Right atrium auricular region (tissue), 2 donors: ENCODE measurements around the gene OSTF1. TPM values are rescaled to one million over a fixed set of nuclear protein-coding genes. Genes with fewer than 3 reads are reported as not detected.

ENCODE experiments used
- DNase-seq: peaks from one replicate; pipeline ENCODE4 v3.0.0-alpha.2; 2019; ENCODE audit warnings: low spot score
- H3K27ac ChIP-seq, 2 donors: fragments of 200-600 bp; sonication (generic); 1 replicate in 1 of 2; 2 replicates in 1 of 2; pipeline ENCODE4 v1.5.1; 2016 to 2019
- H3K27me3 ChIP-seq, 2 donors: fragments of 200-600 bp; sonication (generic); one replicate each; pipeline versions ENCODE4 v1.5.1 to v1.6.0; 2017 to 2019
- H3K36me3 ChIP-seq: fragments of 200-600 bp; sonication (generic); one replicate; pipeline ENCODE4 v1.5.1; 2016
- H3K4me1 ChIP-seq, 2 donors: fragments of 200-600 bp; sonication (generic); one replicate each; pipeline versions ENCODE4 v1.5.1 to v1.6.0; 2017 to 2019
- H3K4me3 ChIP-seq, 2 donors: fragments of 200-600 bp; sonication (generic); 1 replicate in 1 of 2; 2 replicates in 1 of 2; pipeline ENCODE4 v1.5.1; 2017 to 2019; ENCODE audit warnings: mild to moderate bottlenecking in 1 of 2, moderate library complexity in 1 of 2
- H3K9me3 ChIP-seq, 2 donors: fragments of 200-600 bp; sonication (generic); one replicate each; pipeline ENCODE4 v1.5.1; 2019
- total RNA-seq, 2 donors: library from RNA; depleted of rRNA; stranded (reverse); fragments of >200 nt; gene quantifications; one replicate each; pipeline ENCODE4 v1.1.0, GENCODE V29; 2016
- TF ChIP-seq, protein P1 (sequence below), 2 donors: fragments of 200-600 bp; sonication (generic); IDR thresholded peaks; one replicate each; pipeline ENCODE4 v1.5.1; 2019; ENCODE audit warnings: antibody characterized with exemption in 2 of 2

OSTF1 gene
- total RNA-seq, 2 donors from 2014 or later = 14.5 to 17.7 TPM

DNA sequence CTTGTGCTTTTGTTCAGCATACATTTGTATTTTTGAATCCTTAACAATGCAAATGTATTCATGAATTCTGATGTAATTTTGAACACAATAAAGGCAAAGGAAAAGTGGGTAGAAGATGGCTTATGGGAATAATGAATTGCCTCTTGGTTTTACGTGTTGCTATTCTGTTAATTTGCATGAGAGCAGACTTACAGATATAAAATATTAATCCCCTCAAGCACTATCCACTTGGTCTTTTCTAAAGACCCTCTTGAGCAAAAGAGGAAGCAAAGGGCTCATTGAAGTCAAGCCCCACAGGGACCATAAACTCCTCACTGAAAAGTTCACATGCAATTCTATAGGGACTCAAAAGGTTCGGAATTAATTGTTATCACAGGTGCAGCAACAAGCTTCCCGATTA, 51.9 kb downstream of the OSTF1 start:
- DNase-seq = no peak
- H3K4me1 ChIP-seq = no peaks in the 10 kb centered on the region
- H3K36me3 ChIP-seq = peaks cover 23% of the 10 kb centered on the region
- H3K9me3 ChIP-seq = peaks cover 0 to 7% of the 10 kb centered on the region in 2 donors
- no peaks in the 10 kb centered on the region for H3K27me3 ChIP-seq
- H3K4me3 ChIP-seq = no peak overlapping the region
- H3K27ac ChIP-seq = no peak overlapping the region
- TF ChIP-seq, protein P1, sequence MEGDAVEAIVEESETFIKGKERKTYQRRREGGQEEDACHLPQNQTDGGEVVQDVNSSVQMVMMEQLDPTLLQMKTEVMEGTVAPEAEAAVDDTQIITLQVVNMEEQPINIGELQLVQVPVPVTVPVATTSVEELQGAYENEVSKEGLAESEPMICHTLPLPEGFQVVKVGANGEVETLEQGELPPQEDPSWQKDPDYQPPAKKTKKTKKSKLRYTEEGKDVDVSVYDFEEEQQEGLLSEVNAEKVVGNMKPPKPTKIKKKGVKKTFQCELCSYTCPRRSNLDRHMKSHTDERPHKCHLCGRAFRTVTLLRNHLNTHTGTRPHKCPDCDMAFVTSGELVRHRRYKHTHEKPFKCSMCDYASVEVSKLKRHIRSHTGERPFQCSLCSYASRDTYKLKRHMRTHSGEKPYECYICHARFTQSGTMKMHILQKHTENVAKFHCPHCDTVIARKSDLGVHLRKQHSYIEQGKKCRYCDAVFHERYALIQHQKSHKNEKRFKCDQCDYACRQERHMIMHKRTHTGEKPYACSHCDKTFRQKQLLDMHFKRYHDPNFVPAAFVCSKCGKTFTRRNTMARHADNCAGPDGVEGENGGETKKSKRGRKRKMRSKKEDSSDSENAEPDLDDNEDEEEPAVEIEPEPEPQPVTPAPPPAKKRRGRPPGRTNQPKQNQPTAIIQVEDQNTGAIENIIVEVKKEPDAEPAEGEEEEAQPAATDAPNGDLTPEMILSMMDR (IDR thresholded peaks at IDR 0.05) = no peak

DNA sequence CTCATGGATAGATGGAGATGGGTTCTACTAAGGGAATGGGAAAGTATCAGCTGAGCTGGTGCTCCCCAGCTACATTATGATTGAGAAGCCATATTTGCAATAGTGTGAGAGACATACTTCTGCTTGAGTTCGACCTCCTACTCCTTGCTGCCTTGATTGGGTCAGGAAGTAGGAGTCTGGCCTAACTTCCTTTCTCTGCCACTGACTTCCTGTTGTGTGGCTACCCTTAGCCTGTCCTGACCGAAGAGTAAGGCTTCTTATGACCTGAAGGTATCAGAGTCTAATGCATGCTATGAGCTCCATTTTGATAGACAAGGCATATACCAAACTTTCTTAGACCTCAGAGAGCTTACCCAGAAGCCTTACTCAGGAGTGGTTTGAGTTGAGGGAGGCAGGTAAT, 53.9 kb downstream of the OSTF1 start:
- no peak for DNase-seq
- H3K27me3 ChIP-seq = no peaks in the 10 kb centered on the region
- H3K4me3 ChIP-seq = no peak overlapping the region
- peaks cover 0 to 1% of the 10 kb centered on the region in 2 donors for H3K4me1 ChIP-seq
- peaks cover 23% of the 10 kb centered on the region for H3K36me3 ChIP-seq
- H3K27ac ChIP-seq = no peak overlapping the region
- peaks cover 0 to 7% of the 10 kb centered on the region in 2 donors for H3K9me3 ChIP-seq
- TF ChIP-seq, protein P1 (IDR thresholded peaks at IDR 0.05) = no peak

DNA sequence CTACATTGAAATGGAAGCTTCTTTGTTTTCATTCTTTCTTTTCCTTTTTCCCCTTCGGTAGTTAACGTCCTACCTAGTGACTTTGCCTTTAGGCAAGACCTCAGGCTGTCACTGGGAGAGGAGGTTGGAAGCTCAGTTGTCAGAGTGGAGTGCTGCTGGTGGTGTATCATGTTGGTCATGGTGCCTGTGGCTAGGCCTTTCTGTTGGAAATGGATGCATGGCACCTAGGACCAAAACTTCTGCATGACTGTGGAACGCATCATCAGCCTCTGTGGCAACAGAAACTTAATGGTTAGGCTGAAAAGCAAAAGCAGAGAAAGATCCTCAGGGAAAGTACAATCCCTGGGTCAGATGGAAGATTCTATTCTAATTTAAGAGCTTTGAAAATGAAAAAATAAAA, 57.9 kb downstream of the OSTF1 start:
- H3K9me3 ChIP-seq = peaks cover 0 to 7% of the 10 kb centered on the region in 2 donors
- TF ChIP-seq, protein P1 (IDR thresholded peaks at IDR 0.05) = no peak
- no peak for DNase-seq
- H3K4me1 ChIP-seq = peaks cover 4 to 14% of the 10 kb centered on the region in 2 donors
- peaks cover 17% of the 10 kb centered on the region for H3K36me3 ChIP-seq
- no peak overlapping the region for H3K4me3 ChIP-seq
- H3K27me3 ChIP-seq = no peaks in the 10 kb centered on the region
- no peak overlapping the region for H3K27ac ChIP-seq

DNA sequence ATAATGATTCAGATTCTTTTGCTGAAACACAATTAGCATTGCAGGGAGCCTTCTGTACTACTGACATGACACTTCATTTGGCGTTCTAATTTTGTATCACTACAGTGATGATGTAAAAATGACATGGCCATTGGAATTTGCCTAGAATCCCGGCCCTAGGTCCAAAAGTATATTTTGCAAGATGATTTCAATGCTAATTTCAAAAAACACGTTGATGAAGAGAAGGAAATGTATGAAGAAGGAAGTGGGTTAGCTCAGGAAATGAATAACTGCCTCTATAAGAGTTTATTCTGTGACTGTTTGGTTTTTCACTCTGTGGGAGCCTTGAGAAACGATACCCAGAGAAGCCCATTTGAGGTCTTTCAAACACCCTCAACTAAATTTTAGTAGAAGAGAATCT, 59.3 kb downstream of the OSTF1 start:
- no peak overlapping the region for H3K27ac ChIP-seq
- H3K4me1 ChIP-seq = peaks cover 4 to 14% of the 10 kb centered on the region in 2 donors
- no peak overlapping the region for H3K4me3 ChIP-seq
- H3K27me3 ChIP-seq = no peaks in the 10 kb centered on the region
- TF ChIP-seq, protein P1 (IDR thresholded peaks at IDR 0.05) = no peak
- H3K36me3 ChIP-seq = peaks cover 16% of the 10 kb centered on the region
- no peak for DNase-seq
- H3K9me3 ChIP-seq = peaks cover 0 to 7% of the 10 kb centered on the region in 2 donors

DNA sequence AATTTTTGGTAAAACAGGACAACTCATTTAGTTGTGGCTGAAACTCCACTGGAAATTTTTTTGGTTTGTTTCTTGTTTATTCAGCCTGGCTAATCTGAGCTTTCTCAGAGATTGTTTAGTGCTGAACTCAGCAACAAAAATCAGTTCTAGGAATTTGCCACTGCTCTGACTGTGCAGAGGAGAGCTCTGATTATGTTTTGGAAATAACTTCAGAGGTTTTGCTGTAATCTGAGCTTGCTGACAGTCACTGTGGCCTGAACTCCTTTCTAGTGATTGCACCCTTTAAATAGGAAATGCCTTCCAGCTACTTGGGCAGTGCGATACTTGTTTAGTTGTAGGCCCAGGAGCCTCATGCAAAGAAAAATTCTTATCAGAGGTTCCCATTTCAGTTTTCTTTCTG, 60.2 kb downstream of the OSTF1 start:
- Histone ChIP-seq H3K27ac (peak overlapping the region in 1 of 2 donors; percentile 3), H3K4me3 (no peak overlapping the region), H3K4me1 (peaks cover 4 to 14% of the 10 kb centered on the region in 2 donors), H3K36me3 (peaks cover 11% of the 10 kb centered on the region), H3K27me3 (no peaks in the 10 kb centered on the region), H3K9me3 (peaks cover 0 to 7% of the 10 kb centered on the region in 2 donors)
- TF ChIP-seq, protein P1 (IDR thresholded peaks at IDR 0.05) = no peak
- DNase-seq = no peak

DNA sequence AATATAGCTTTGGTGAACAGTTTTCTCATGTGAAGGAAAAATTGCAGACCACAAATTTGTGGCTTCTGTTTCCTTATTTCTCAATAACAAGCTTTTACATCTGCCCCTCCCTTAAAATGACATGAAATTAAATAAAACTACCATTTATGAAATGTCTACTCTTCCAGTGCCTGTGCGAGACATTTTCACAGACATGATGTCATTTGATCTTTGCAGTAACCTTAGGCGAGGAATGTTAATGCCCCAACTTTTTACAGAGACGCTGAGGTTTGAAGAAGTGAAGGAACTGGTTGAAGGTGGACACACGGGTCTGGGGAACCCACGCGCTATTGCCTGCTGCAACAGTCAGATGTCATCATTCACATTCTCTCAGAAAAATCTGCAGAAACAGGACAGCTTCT, 61.5 kb downstream of the OSTF1 start:
- peaks cover 7% of the 10 kb centered on the region for H3K36me3 ChIP-seq
- DNase-seq = no peak
- H3K27me3 ChIP-seq = no peaks in the 10 kb centered on the region
- H3K4me3 ChIP-seq = no peak overlapping the region
- peaks cover 4 to 14% of the 10 kb centered on the region in 2 donors for H3K4me1 ChIP-seq
- no peak overlapping the region for H3K27ac ChIP-seq
- TF ChIP-seq, protein P1 (IDR thresholded peaks at IDR 0.05) = no peak
- H3K9me3 ChIP-seq = peaks cover 0 to 1% of the 10 kb centered on the region in 2 donors
